AG04450 (cell line): ENCODE measurements around the gene IQCH. TPM values are rescaled to one million over a fixed set of nuclear protein-coding genes. Genes with fewer than 3 reads are reported as not detected.
A peak's percentile ranks its signal among the peaks of the same experiment; 100 is the strongest.

Experiments
- CTCF ChIA-PET: fragments of 300-600, 350-600 bp; formaldehyde crosslinking; extraction: SDS; loops from one replicate; lab custom pipeline; 2022; ENCODE audit warnings: antibody characterized with exemption, inconsistent platforms; lab: Charles Lee
- POLR2A ChIA-PET: fragments of 350-600 bp; formaldehyde crosslinking; extraction: SDS; loops from one replicate; lab custom pipeline; 2021; ENCODE audit warnings: antibody characterized with exemption, inconsistent platforms; lab: Yijun Ruan, JAX
- DNase-seq: peaks from one replicate; pipeline ENCODE4 v3.0.0-alpha.2; 2011; ENCODE audit warnings: low read depth, low spot score
- H3K27ac ChIP-seq: one replicate; pipeline ENCODE4 v1.5.1; 2012; ENCODE audit warnings: low read depth, low read length, control low read depth
- H3K27me3 ChIP-seq: one replicate; pipeline ENCODE4 v1.6.0; 2012; ENCODE audit warnings: low read length; ENCODE audit not compliant: control insufficient read depth, insufficient read depth
- H3K4me3 ChIP-seq: 2 replicates; pipeline ENCODE4 v1.5.1; 2011; ENCODE audit warnings: mild to moderate bottlenecking, low read depth, low read length, control low read depth
- H3K9me3 ChIP-seq: 2 replicates; pipeline ENCODE4 v1.5.1; 2012; ENCODE audit warnings: low read length; ENCODE audit not compliant: control insufficient read depth, insufficient read depth
- polyA plus RNA-seq: library from polyadenylated mRNA; depleted of rRNA; stranded (reverse); fragments of >200 nt; gene quantifications from 2 replicates; pipeline ENCODE4 v1.2.3, GENCODE V29; 2011
- TF ChIP-seq, protein P1 (sequence below): IDR thresholded peaks from 2 replicates; pipeline ENCODE4 v1.5.1; 2011; ENCODE audit warnings: low read depth, low read length, control low read depth, inconsistent platforms

Gene IQCH
- polyA plus RNA-seq, 1 experiment: 0.95 TPM

GRCh38 chr15:67545864-67546263, 291.3 kb downstream of the IQCH start:
- DNase-seq: no peak
- ChIA-PET POLR2A (no interaction called here), CTCF (no interaction called here)
- Histone ChIP-seq H3K27me3 (no peaks in the 10 kb centered on the region), H3K4me3 (no peak overlapping the region), H3K27ac (no peak overlapping the region), H3K9me3 (no peaks in the 10 kb centered on the region)
- TF ChIP-seq, protein P1, sequence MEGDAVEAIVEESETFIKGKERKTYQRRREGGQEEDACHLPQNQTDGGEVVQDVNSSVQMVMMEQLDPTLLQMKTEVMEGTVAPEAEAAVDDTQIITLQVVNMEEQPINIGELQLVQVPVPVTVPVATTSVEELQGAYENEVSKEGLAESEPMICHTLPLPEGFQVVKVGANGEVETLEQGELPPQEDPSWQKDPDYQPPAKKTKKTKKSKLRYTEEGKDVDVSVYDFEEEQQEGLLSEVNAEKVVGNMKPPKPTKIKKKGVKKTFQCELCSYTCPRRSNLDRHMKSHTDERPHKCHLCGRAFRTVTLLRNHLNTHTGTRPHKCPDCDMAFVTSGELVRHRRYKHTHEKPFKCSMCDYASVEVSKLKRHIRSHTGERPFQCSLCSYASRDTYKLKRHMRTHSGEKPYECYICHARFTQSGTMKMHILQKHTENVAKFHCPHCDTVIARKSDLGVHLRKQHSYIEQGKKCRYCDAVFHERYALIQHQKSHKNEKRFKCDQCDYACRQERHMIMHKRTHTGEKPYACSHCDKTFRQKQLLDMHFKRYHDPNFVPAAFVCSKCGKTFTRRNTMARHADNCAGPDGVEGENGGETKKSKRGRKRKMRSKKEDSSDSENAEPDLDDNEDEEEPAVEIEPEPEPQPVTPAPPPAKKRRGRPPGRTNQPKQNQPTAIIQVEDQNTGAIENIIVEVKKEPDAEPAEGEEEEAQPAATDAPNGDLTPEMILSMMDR: no peak

GRCh38 chr15:67547064-67547463, 292.5 kb downstream of the IQCH start:
- TF ChIP-seq, protein P1: no peak
- no peaks in the 10 kb centered on the region for H3K9me3 ChIP-seq
- DNase-seq: no peak
- H3K27me3 ChIP-seq: no peaks in the 10 kb centered on the region
- ChIA-PET POLR2A (no interaction called here), CTCF (no interaction called here)
- H3K4me3 ChIP-seq: no peak overlapping the region
- no peak overlapping the region for H3K27ac ChIP-seq

DNA sequence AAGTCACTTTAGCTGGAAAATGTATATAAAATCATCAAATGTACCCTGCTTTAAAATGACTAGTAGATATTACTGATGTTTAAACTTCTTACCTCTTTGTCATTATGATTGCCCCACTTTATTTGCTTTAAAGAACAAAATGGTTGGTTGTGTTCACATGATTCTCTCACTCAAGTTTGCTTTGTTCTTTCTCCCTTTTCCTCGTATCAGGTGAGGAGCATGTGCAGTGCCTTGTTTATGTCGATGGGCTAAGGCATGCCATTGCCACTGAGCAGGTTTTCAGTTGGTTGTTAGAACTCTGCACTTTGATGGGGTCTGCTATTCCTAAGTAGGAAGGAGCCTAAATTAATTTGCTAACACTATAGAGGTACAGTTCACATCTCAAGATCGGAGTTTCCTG, 293.2 kb downstream of the IQCH start:
- CTCF ChIA-PET: no interaction called here
- Histone ChIP-seq H3K4me3 (no peak overlapping the region), H3K27ac (peak overlapping the region; percentile 24), H3K9me3 (no peaks in the 10 kb centered on the region), H3K27me3 (no peaks in the 10 kb centered on the region)
- DNase-seq: no peak
- POLR2A ChIA-PET: interaction anchor here (0.6 kb wide), 1 partner anchor 64 kb away, joined by 6 read pairs; no protein-coding TSS in a partner anchor
- TF ChIP-seq, protein P1: no peak

DNA sequence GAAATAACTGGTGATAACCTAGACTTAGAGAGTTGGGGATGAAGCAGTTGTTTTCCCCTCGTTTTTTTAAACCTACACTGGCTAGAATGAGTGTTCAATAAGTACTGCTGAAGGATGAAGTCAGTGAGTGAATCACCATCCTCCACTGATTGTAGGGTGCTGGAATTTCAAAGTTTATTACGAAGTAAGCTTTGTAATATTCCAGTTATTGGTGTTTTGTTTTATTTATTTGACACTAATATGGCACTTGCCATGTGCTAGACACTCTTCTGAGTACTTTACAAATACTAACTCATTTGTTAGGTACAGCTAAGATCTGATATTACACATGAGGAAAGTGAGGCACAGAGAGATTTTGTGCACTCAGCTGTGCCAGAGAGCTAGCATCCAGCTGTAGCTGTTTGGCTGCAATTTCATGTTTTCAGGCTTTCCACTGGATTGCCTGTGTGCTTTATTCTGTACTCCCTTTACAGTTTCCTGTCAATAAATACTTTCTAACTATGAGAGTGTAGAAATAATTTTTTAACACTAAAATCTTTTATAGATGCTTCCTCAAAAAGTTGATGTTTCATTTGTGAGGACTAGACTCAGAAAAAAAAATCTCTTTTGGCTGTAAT, 293.8 kb downstream of the IQCH start:
- H3K27me3 ChIP-seq: no peaks in the 10 kb centered on the region
- POLR2A ChIA-PET: interaction anchor here (0.6 to 0.7 kb wide), 2 partner anchors 63 to 137 kb away, joined by 3 to 6 read pairs; no protein-coding TSS in a partner anchor
- no peak for DNase-seq
- TF ChIP-seq, protein P1: no peak
- no peak overlapping the region for H3K27ac ChIP-seq
- no peaks in the 10 kb centered on the region for H3K9me3 ChIP-seq
- CTCF ChIA-PET: no interaction called here
- no peak overlapping the region for H3K4me3 ChIP-seq

DNA sequence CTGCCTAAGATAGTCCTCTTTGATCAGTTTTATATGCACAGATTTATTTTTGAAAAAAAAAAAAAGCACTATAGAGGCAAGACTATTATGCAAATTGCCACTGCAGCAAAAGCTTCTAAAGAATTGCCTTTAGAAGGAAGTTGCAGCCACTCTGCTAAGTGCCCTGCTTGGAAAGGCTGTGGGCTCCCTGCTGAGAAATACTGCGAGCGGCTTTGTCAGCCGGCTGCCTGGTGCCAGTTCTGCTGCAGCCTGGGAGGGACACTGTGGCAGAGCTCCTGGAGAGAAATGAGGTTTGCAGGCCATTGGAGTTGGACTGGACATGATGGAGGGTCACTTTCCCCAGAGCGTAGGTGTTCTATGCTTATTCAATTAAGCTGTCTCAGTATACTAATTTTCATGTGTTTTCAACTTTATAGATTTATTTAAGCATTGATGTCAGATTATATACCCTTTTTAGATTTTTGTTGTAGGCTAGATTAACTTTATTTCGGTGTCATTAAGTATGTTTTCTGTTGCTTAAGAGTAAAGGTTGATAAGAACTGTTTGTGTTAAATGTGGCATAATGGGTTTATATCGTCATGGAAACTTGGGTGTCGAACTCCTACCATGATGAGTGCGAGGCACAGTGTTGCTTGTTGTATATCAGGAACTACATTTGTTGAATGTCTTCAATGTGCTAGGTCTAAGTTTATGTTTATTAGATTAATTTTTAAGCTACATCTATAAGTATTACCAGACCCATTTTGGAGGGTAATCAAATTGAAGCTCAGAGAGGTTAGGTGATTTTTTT, 294.5 kb downstream of the IQCH start:
- TF ChIP-seq, protein P1: no peak
- Histone ChIP-seq H3K27me3 (no peaks in the 10 kb centered on the region), H3K9me3 (no peaks in the 10 kb centered on the region), H3K27ac (no peak overlapping the region), H3K4me3 (no peak overlapping the region)
- DNase-seq: no peak
- ChIA-PET CTCF (interaction anchor here (0.9 to 1.4 kb wide), 2 partner anchors 75 to 287 kb away, joined by 3 to 6 read pairs; no protein-coding TSS in a partner anchor), POLR2A (interaction anchor here (0.7 kb wide), 1 partner anchor 136 kb away, joined by 3 read pairs; no protein-coding TSS in a partner anchor)
